Stimulated activated CD8-positive, alpha-beta memory T cell treated with anti-CD3 and anti-CD28 coated beads, Interleukin-15, amount 100 ng/mL, for 4 hours (primary cell): ENCODE data around the gene EBI3.
A peak's percentile ranks its signal among the peaks of the same experiment; 100 is the strongest.
"Not testable (repeated sequence)": the region's sequence is repeated elsewhere in the genome, so short reads cannot be mapped to it uniquely, and the experiment has no call there.

Source experiments
- DNase-seq, 2 donors: peaks; one replicate each; pipeline ENCODE4 v3.0.0-alpha.2; 2020; ENCODE audit warnings: low read depth in 2 of 2

The EBI3 gene

DNA sequence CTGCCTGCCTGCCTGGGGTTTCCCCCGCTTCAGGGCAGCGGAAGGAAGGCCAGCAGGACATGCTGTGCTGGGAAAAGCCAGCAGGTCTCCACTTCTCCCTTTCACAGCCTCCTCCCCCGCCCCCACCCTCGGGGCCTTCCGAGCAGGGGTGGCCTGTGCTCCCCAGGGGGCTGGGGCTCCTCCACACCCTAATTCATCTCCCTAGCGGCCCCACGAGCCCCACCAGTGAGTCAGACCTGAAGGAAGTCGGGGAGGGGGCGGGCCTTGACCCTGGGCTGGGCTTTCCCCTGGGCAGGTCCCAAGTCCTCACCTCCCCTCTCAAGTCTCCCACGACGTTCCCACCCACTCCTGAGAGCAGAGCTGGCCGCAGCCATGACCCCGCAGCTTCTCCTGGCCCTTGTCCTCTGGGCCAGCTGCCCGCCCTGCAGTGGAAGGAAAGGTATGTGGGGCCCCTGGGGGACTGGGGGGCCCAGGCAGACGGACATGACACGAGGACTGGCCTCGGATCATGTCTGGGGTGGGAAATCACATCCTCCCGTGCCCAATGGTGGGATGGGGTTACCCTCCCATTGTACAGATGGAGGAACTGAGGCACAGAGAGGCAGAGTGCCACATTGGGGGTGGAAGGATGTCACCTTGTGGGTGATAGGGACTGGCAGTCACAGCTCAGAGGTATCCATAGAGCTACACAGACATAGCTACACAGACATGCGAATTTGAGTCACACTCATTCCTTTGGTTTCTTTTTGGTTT is at the start of gene EBI3:
EBI3 (plus strand) TSS at position 345 of the 753 bp plus-strand sequence; CDS start at position 373, 28 bp downstream.
- DNase-seq = peak in 1 of 2 donors; percentile 27

DNA sequence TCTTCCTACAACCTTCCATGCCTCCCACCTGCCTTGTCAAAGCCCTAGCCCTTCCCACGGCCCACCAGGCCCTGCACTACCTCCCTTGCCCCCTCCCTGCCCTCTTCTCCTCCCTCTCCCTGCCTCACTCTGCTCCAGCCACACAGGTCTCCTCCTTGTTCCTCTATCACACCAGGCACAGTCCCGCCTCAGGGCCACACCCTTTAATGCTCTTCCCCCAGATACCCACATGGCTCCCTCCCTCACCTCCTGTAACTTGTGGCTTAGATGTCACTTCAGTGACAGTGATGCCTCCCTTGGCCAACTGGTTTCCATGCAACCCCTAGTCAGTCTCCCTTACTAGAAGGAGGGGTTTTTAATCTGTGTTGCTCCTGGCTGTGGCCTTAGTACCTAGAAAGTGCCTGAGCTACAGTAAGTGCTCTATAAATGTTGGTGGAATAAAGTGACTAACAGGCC is 48.2 kb upstream of the EBI3 start:
- no peak for DNase-seq

DNA sequence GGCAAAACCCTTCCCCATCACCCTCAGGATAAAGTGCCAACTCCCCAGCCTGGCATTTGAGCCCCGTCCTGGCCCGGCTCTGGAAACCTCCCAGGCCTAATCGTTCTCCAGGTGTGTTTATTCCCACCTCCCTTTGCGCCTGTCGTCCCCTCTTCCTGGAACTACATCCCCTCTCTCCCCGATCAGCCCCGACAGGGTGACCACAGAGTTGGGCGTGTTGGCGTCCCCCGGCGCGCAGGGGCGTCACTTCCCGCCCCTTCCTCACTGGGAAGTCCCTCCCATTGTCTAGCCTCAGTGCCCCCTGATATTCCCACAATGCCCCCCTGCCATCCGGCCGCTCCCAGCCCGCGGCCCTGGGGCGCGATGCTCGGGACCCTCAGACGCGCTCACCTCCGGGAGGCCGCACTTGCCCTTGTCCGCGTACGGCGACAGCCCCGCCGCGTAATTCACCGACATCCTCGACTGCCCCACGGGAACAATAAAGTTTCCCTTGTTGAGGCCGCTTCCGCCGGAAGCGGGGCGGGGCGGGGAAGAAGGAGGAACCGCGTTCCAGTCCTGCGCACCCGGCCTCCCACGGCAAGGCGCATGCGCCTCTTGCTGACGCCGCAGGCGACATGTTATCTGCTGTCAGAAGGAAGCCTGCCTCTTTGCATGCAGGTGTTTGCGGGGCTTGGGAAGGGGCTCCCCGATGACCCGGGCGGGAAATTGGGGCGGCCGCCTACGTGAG is 47.1 kb upstream of the EBI3 start, which contains the start of the genes ANKRD24 and SIRT6:
ANKRD24 (plus strand) TSS at position 606 of the 727 bp plus-strand sequence. CDS start 3,737 bp downstream, outside the sequence.
SIRT6 (minus strand) TSS at position 480 of the 727 bp plus-strand sequence; CDS start at position 456, 24 bp downstream.
- peak; percentile 92 to 93 for DNase-seq

DNA sequence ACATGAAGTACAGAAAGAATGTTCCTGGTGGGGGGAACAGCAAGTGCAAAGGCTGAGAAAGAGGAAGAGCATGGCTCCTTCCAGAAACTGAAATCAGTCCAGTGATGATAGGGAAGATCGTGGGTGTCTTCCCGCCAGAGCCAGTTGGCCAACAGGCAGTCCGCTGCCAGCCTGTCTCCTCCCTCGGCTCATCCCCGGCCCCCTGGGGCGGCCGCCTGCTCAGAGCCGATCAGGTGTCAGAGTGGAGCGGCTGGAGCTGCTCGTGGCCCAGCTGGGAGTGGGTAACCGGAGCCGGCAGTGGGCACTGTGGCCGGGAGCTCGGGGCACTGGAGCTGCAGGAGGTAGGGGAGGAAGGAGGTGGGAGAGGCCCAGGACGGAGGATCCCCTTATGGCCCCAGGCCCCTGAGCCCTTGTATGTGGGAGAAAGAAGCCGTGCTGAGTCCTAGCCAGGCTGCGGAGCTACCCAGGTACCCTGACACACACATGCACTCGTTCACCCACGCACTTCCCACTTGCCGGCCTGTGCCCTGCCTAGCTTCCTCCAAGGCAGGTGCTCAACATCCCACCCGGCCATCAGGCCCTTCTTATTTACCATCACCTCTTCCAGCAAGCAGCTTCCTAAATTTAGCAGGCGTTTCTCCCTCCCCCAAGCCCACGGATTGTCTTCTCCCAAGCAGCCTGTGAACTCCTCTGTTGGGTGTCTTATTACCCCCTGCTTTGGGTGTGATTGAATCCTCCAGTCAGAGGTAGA is 45.2 kb upstream of the EBI3 start:
- no peak for DNase-seq

DNA sequence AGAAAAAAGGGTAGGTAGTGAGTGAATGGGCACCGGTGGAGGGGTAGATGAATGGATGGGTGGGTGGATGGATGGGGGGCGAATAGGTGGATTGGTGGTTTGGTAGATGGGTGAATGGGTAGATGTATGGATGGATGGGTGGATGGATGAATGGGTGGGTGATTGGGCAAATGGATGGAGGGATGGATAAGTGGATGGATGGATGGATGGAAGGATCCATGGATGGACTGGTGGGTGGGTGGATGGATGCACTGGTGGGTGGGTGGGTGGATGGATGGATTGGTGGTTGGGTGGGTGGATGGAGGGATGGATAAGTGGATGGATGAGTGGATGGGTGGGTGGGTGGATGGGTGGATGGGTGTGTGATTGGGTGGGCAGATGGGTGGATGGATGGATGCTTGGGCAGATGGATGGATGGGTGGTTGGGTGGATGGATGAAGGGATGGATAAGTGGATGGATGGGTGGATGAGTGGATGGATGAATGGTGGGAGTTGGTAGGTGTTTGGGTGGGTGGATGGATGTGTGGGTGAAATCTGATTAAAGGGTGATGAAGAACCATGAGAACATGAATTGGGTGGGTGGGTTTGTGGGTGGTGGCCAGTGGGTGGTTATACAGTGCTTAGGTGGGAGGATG is 44.5 kb upstream of the EBI3 start:
- DNase-seq = no peak

DNA sequence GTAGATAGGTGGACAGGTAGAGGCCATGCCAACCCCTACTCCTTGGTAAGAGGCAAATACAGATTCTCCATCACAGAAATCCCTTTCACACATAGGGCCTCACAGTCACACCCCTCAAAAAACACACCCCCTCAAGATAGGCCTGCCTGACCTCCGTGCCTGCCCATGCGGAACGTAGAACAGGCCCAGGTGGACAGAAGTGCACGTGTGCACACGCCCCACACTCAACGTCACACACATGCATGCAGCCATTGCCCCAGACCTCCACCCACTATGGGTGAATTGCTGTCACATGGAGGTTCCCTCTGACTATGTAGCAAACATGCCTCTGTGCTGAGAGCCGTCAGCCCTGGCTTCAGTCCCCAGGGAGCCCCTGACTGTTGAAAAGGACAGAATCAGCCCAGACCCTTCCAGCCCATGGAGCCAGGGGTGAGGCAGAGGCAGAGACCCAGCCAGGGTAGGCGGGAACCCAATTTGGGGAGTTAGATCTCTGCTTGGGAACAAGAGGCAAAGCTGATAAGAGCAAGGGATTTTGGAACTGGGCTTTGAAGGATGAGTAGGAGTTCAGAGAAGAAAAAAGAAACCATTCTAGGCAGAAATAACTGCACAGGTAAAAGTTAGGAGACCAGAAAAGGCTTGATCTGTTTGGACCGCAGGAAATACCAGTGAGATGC is 43.8 kb upstream of the EBI3 start:
- DNase-seq = no peak

DNA sequence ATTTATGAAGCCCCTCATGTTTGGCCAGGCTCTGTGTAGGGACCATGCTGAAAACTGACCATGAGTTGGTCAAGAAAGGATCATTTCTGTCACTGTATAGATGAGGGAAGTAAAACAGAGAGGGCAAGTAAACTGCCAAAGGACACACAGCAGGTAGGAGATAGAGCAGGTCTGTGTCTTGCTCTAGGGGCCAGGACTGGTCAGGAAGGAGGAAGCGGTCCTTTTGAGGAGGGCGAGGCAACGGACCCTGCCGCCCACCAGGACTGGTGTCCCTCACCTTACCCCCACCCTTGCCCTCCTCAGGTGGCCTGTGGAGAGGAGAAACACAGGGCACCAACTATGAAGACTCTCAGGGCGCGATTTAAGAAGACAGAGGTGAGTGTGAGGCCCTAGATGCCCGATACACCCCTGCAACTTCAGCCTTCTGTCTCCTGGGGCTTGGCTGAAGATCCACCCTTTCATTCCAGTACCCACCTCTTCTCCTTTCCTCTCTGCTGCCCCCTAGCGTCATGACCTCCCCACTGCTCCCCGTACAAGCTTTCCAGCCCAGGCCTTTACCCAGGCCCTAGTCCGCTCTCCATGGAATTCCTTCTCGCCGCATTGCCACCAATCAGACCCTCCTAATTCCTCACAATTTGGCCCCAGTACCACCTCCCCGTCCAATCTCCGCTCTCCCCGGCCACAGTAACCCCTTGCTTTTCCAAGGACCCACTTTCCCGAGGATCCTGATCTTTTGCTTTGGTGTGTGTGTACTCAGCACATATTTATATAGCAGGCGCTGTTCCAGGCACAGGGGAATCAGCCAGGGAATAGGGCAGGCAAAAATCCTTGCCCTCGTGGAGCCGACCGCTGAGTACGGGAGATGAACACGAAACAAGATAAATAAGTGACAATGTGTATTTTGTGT is 43.0 kb upstream of the EBI3 start:
- DNase-seq = peak; percentile 32 to 55

DNA sequence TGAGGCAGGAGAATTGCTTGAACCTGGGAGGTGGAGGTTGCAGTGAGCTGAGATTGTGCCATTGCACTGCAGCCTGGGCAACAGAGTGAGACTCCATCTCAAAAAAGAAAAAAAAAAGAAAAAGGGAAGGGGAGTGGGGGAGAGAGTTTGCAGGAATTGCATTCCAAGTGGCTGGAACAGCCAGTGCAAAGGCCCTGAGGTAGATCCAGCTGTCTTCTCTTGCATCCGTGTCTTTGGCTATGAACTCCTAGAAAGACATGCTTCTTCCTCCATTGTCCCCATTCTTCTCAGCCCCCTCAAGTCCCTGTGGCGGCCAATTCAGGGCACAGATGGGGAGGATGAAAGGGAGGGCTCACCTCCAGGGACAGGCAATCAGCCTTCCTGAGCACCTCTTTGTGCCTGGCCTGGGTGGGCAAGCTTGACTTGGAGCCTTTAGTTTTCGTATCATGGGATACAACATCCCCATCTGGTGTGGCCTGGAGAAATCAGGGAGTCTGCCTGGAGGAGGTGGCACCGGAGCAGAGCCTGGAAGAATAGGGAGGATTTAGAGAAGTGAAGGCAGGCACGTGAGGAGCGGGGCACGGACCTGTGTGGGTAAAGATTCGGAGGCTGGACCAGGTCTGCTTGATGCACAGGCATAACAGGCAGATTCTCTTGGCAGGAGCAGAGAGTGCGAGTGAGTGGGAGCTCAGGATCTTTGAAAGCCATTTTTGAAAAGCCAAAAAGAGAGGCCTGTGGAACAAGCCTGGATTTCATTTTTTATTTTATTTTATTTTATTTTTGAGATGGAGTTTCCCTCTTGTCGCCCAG is 41.8 kb upstream of the EBI3 start:
- no peak for DNase-seq

DNA sequence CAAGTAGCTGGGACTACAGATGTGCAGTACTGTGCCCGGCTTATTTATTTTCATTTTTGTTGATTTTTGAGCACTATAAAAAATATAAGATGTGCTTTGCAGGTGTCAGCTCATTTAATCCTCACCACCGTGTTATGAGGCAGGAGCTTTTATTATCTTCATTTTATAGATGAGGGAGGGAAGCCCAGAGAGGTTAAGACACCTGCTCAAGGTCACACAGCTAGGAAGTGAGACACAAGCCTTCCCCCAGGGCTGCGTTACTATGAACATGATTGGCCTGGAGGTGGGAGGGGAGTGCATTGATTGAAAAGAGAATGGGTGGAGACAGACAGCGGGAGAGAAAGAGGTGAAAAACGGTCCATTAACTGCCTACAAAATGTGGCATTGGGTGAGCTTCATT is 39.7 kb upstream of the EBI3 start:
- DNase-seq = no peak

DNA sequence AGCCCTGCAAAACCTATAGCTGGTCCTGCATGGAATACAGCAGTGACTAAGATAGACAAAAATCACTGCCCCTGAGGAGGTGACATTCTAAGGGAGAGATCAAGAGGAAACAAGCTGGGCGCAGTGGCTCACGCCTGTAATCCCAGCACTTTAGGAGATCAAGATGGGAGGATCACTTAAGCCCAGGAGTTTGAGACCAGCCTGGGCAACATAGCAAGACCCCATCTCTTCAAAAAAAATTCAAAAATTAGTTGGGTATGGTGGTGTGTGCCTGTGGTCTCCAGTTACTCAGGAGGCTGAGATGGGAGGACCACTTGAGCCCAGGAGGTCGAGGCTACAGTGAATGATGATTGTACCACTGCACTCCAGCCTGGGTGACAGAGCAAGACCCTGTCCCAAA is 36.8 kb upstream of the EBI3 start:
- DNase-seq = not testable (repeated sequence)

DNA sequence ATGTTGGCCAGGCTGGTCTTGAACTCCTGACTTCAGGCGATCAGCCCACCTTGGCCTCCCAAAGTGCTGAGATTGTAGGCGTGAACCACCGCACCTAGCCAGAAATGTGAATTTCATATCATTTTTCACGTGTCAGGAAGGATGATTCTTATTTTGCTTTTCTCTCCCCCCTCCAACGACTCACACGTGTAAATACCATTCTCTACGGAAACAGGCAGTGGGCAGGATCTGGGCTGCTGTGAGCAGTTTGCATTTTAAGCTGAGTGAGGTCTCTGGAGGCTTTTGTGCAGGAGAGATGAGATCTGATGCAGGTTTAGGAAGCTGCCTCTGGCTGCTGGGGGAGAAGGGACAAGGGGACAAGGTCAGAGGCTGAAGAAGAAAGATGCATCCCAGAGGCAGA is 35.0 kb upstream of the EBI3 start:
- DNase-seq = no peak

DNA sequence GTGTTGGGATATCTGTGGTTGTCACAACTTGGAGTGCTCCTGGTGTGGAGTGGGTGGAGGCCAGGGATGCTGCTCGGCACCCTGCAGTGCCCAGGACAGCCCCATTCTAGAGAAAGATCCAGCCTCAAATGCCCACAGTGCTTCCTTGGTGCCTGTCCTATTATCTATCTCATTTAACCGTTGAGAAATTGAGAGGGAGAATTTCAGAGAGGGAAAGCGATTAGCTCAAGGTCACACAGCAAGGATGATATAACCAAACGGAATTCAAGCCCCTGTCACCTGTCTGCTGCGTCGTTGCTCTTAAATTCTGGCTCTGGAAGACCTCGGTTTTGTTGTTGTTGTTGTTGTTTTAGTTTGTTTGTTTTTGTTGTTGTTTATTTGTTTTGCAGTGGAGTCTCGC is 33.3 kb upstream of the EBI3 start:
- DNase-seq = no peak

DNA sequence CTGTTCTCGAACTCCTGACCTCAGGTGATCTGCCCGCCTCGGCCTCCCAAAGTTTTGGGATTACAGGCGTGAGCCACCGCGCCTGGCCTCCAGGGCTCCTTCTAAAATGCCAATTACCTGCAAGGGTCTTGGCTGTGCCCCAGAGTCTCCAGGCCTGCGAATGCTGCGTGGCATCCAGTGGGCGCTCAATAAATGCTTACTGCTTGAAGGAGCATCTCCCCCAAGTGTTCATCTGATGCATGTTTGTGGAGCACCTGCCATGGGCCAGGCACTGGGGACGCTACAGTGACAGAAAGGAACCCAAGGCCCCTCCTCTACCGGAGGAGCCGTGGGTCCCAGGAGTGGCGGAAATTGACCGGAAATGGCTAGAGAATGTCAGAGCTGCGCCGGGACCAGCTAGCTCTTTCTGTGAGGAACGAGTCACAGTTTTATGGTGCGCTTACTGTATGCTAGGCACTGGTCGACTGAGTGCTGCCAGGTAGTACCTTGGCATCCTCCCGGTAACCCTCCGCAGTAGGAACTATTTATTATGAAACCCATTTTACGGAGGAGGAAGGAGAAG is 32.7 kb upstream of the EBI3 start:
- no peak for DNase-seq

DNA sequence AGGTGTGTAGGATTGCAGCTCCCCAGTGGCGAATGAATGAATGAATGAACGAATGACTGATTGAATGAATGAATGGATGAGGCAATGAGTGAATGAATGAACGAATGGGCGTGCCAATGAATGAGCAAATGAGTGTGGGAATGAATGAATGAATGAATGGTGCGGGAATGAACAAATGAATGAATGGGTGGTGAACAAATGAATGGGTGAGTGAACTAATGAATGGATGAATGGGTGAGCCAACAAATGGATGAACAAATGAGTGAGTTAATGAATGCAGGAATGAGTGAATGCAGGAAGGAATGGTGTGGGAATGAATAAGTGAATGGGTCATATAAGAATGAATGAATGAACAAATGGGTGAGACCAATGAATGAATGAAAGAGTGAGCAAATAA is 32.1 kb upstream of the EBI3 start:
- no peak for DNase-seq

DNA sequence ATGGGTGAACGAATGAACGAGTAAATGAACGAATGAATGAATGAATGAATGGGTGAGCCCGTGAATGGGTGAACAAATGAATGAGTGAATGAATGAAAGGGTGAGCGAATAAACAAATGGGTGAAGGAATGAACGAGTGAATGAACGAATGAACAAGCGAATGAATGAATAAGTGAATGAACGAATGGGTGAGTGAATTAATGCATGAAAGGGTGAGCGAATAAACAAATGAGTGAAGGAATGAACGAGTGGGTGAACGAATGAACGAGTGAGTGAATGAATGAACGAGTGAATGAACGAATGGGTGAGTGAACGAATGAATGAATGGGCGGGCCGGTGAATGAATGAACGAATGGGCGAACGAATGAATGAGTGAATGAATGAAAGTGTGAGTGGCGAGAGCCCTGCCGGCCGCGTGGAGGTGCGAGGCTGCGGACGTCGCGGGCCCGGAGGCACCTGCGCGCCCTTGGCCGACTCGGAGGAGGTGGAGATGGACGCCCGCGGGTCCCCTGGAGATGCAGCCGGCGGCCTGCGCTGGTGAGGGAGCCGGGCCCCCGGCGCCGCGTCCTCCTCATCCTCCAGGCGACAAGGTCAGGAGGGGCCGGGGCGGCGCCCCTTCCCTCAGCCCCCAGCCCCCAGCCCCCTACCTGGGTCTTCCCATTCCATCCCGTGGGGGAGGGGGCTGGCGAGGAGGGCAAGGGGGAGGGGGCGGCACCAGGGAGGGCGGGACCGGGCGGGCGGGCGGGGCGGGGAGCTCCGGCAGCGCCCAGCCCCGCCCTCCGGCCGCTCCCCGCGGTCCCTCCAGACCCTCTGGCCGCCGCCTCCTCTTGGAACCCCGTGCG is 31.5 kb upstream of the EBI3 start:
- no peak for DNase-seq

DNA sequence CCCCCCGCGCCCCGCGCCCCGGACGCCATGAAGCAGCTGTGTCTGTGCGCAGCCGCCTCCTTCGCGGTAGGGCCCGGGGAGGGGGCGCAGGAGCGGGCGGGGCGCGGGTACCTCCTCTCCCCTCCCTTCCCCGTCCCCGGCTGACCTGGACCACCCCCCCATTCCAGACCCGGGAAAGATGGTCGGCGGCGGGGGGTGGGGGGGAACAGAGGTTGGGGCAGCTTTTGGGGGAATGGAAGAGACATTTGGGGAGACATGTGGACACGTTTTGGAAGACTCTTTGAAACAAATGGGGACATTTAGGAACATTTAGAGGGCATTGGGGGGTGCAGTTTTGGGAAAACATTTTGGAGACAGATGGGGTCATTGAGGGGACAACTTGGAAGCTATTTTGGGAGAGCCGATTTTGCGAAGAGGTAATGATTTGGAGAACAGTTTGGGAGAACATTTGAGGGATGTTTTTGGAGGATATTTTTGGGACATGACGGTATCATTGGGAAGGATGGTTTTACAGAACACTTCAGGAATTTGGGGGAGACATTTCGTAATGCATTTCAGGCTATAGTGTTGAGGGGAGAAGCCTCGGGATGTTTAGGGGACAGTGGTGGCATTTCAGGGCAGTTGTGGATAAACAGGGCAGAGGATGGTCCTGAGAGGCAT is 30.7 kb upstream of the EBI3 start:
- DNase-seq = no peak

DNA sequence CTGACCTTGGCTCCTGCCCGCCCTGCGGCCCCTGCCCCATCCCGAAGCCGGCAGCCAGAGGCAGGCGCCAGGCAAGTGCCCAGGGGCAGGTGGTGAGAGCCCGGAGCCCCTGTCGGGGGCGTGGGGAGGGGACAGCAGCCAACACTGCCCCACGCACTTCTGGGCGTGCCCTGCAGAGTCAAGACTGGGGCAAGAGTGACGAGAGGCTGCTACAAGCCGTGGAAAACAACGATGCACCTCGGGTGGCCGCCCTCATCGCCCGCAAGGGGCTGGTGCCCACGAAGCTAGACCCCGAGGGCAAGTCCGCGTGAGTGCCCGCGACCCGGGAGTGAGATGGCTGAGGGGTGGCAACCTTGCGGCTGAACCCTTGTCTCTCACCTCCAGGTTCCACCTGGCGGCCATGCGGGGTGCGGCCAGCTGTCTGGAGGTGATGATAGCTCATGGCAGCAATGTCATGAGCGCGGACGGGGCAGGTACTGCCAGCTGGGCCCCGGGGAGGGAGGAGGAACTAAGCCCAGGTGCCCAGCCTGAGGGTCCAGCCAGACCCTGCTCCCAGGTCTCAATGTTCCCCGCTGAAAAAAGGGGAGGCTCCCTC is 29.5 kb upstream of the EBI3 start:
- no peak for DNase-seq
